Activated CD4-positive, alpha-beta memory T cell treated with anti-CD3 and anti-CD28 coated beads, Interleukin-2, amount 10 ng/mL, durations not matched to agents 7 days and 5 days (primary cell): ENCODE measurements around the gene SECISBP2. TPM values are rescaled to one million over a fixed set of nuclear protein-coding genes. Genes with fewer than 3 reads are reported as not detected.

Experiments
- CTCF ChIA-PET: fragments of 350-600 bp; sonication (Branson Sonifier 250); formaldehyde crosslinking; loops from one replicate; lab custom pipeline; 2021; ENCODE audit warnings: antibody characterized with exemption, inconsistent platforms; lab: Charles Lee
- POLR2A ChIA-PET: fragments of 350-600 bp; sonication (Branson Sonifier 250); formaldehyde crosslinking; loops from one replicate; lab custom pipeline; 2021; ENCODE audit warnings: antibody characterized with exemption; lab: Charles Lee
- DNase-seq: peaks from one replicate; pipeline ENCODE4 v3.0.0-alpha.2; 2020
- H3K27ac Mint-ChIP-seq: one replicate; pipeline ENCODE4 v1.8.0; 2021; ENCODE audit warnings: mild to moderate bottlenecking, mixed read lengths
- H3K27me3 Mint-ChIP-seq: one replicate; pipeline ENCODE4 v1.8.0; 2021; ENCODE audit warnings: mixed read lengths
- H3K36me3 Mint-ChIP-seq: one replicate; pipeline ENCODE4 v1.8.0; 2021; ENCODE audit warnings: low read depth, mixed read lengths
- H3K4me1 Mint-ChIP-seq: one replicate; pipeline ENCODE4 v1.8.0; 2021; ENCODE audit warnings: mixed read lengths
- H3K4me3 Mint-ChIP-seq: one replicate; pipeline ENCODE4 v1.8.0; 2021; ENCODE audit warnings: mild to moderate bottlenecking, mixed read lengths
- H3K9me3 Mint-ChIP-seq: one replicate; pipeline ENCODE4 v1.8.0; 2021; ENCODE audit warnings: mixed read lengths
- total RNA-seq, 2 experiments: library from RNA; stranded (reverse); gene quantifications; one replicate each; pipeline ENCODE4 v1.2.3, GENCODE V29; 2021

The SECISBP2 gene
- total RNA-seq, 2 experiments from 2014 or later = 35.2 to 35.7 TPM

GRCh38 chr9:89372230-89372816, 54.0 kb downstream of the SECISBP2 start:
- CTCF ChIA-PET = no interaction called here
- peak; percentile 55 for DNase-seq
- peaks cover 48% of the 10 kb centered on the region for H3K4me1 Mint-ChIP-seq
- H3K36me3 Mint-ChIP-seq = peaks cover 22% of the 10 kb centered on the region
- peak overlapping the region; percentile 73 for H3K27ac Mint-ChIP-seq
- H3K9me3 Mint-ChIP-seq = no peaks in the 10 kb centered on the region
- no peaks in the 10 kb centered on the region for H3K27me3 Mint-ChIP-seq
- H3K4me3 Mint-ChIP-seq = no peak overlapping the region
- POLR2A ChIA-PET = interaction anchor here (1.0 to 1.1 kb wide), 2 partner anchors 23 to 25 kb away, joined by 3 read pairs; no protein-coding TSS in a partner anchor

- POLR2A ChIA-PET = interaction anchor here (1.0 to 1.6 kb wide), 4 partner anchors 18 to 176 kb away, joined by 3 read pairs; no protein-coding TSS in a partner anchor
- DNase-seq = no peak
- H3K36me3 Mint-ChIP-seq = peaks cover 28% of the 10 kb centered on the region
- no peaks in the 10 kb centered on the region for H3K9me3 Mint-ChIP-seq
- H3K4me3 Mint-ChIP-seq = no peak overlapping the region
- CTCF ChIA-PET = interaction anchor here (0.7 kb wide), 1 partner anchor 54 kb away, joined by 3 read pairs; the partner anchor contains the start of gene SECISBP2
- peaks cover 53% of the 10 kb centered on the region for H3K4me1 Mint-ChIP-seq
- no peaks in the 10 kb centered on the region for H3K27me3 Mint-ChIP-seq
- peak overlapping the region; percentile 73 for H3K27ac Mint-ChIP-seq
Measured at GRCh38 chr9:89372979-89373378, 54.7 kb downstream of the SECISBP2 start.

- no peak overlapping the region for H3K4me3 Mint-ChIP-seq
- peaks cover 40% of the 10 kb centered on the region for H3K36me3 Mint-ChIP-seq
- CTCF ChIA-PET = no interaction called here
- peaks cover 57% of the 10 kb centered on the region for H3K4me1 Mint-ChIP-seq
- H3K9me3 Mint-ChIP-seq = no peaks in the 10 kb centered on the region
- H3K27me3 Mint-ChIP-seq = no peaks in the 10 kb centered on the region
- no peak for DNase-seq
- POLR2A ChIA-PET = interaction anchor here (1.6 kb wide), 2 partner anchors 17 to 62 kb away, joined by 3 to 5 read pairs; no protein-coding TSS in a partner anchor
- H3K27ac Mint-ChIP-seq = peak overlapping the region; percentile 62
Measured at GRCh38 chr9:89374176-89374575, 55.9 kb downstream of the SECISBP2 start.

GRCh38 chr9:89375191-89375760, 57.0 kb downstream of the SECISBP2 start:
- Mint-ChIP-seq H3K27ac (peak overlapping the region; percentile 82), H3K4me1 (peaks cover 62% of the 10 kb centered on the region), H3K9me3 (no peaks in the 10 kb centered on the region), H3K27me3 (no peaks in the 10 kb centered on the region), H3K4me3 (no peak overlapping the region), H3K36me3 (peaks cover 49% of the 10 kb centered on the region)
- ChIA-PET CTCF (interaction anchor here (1.8 kb wide), 1 partner anchor 173 kb away, joined by 9 read pairs; no protein-coding TSS in a partner anchor), POLR2A (interaction anchor here (0.8 to 1.6 kb wide), 5 partner anchors 13 to 148 kb away, joined by 3 to 5 read pairs (median 4); no protein-coding TSS in a partner anchor)
- peak; percentile 63 for DNase-seq

- Mint-ChIP-seq H3K27ac (peak overlapping the region; percentile 82), H3K4me3 (no peak overlapping the region), H3K36me3 (peaks cover 56% of the 10 kb centered on the region), H3K9me3 (no peaks in the 10 kb centered on the region), H3K27me3 (no peaks in the 10 kb centered on the region), H3K4me1 (peaks cover 67% of the 10 kb centered on the region)
- ChIA-PET CTCF (interaction anchor here (0.9 to 1.8 kb wide), 2 partner anchors 53 to 172 kb away, joined by 4 to 9 read pairs; no protein-coding TSS in a partner anchor), POLR2A (interaction anchor here (0.8 kb wide), 1 partner anchor 161 kb away, joined by 3 read pairs; no protein-coding TSS in a partner anchor)
- DNase-seq = no peak
Measured at GRCh38 chr9:89376286-89376685, 58.0 kb downstream of the SECISBP2 start.

GRCh38 chr9:89376741-89377351, 58.5 kb downstream of the SECISBP2 start:
- DNase-seq = no peak
- CTCF ChIA-PET = interaction anchor here (0.9 kb wide), 1 partner anchor 52 kb away, joined by 4 read pairs; no protein-coding TSS in a partner anchor
- Mint-ChIP-seq H3K4me1 (peaks cover 72% of the 10 kb centered on the region), H3K27ac (peak overlapping the region; percentile 34), H3K9me3 (no peaks in the 10 kb centered on the region), H3K27me3 (no peaks in the 10 kb centered on the region), H3K36me3 (peaks cover 62% of the 10 kb centered on the region), H3K4me3 (no peak overlapping the region)
- POLR2A ChIA-PET = interaction anchor here (0.8 to 0.9 kb wide), 2 partner anchors 25 to 160 kb away, joined by 3 read pairs; no protein-coding TSS in a partner anchor

- peaks cover 74% of the 10 kb centered on the region for H3K4me1 Mint-ChIP-seq
- H3K27me3 Mint-ChIP-seq = no peaks in the 10 kb centered on the region
- H3K9me3 Mint-ChIP-seq = no peaks in the 10 kb centered on the region
- DNase-seq = no peak
- H3K27ac Mint-ChIP-seq = no peak overlapping the region
- H3K4me3 Mint-ChIP-seq = no peak overlapping the region
- POLR2A ChIA-PET = interaction anchor here (0.9 kb wide), 1 partner anchor 24 kb away, joined by 3 read pairs; no protein-coding TSS in a partner anchor
- CTCF ChIA-PET = no interaction called here
- peaks cover 64% of the 10 kb centered on the region for H3K36me3 Mint-ChIP-seq
Measured at GRCh38 chr9:89377411-89377810, 59.1 kb downstream of the SECISBP2 start.

- CTCF ChIA-PET = no interaction called here
- no peaks in the 10 kb centered on the region for H3K27me3 Mint-ChIP-seq
- H3K27ac Mint-ChIP-seq = peak overlapping the region; percentile 52
- no peaks in the 10 kb centered on the region for H3K9me3 Mint-ChIP-seq
- H3K4me1 Mint-ChIP-seq = peaks cover 70% of the 10 kb centered on the region
- no peak for DNase-seq
- no peak overlapping the region for H3K4me3 Mint-ChIP-seq
- peaks cover 67% of the 10 kb centered on the region for H3K36me3 Mint-ChIP-seq
- POLR2A ChIA-PET = interaction anchor here (1.6 kb wide), 1 partner anchor 10 kb away, joined by 5 read pairs; no protein-coding TSS in a partner anchor
Measured at GRCh38 chr9:89378541-89378940, 60.2 kb downstream of the SECISBP2 start.

- ChIA-PET POLR2A (interaction anchor here (1.2 to 1.6 kb wide), 2 partner anchors 10 to 20 kb away, joined by 3 to 5 read pairs; no protein-coding TSS in a partner anchor), CTCF (interaction anchor here (1.3 to 2.7 kb wide), 2 partner anchors 14 to 170 kb away, joined by 3 to 11 read pairs; no protein-coding TSS in a partner anchor)
- Mint-ChIP-seq H3K27ac (peak overlapping the region; percentile 52), H3K27me3 (no peaks in the 10 kb centered on the region), H3K4me3 (no peak overlapping the region), H3K9me3 (no peaks in the 10 kb centered on the region), H3K4me1 (peaks cover 70% of the 10 kb centered on the region), H3K36me3 (peaks cover 71% of the 10 kb centered on the region)
- DNase-seq = no peak
Measured at GRCh38 chr9:89379031-89379430, 60.7 kb downstream of the SECISBP2 start.

- Mint-ChIP-seq H3K9me3 (no peaks in the 10 kb centered on the region), H3K4me3 (no peak overlapping the region), H3K27me3 (no peaks in the 10 kb centered on the region), H3K36me3 (peaks cover 76% of the 10 kb centered on the region), H3K4me1 (peaks cover 68% of the 10 kb centered on the region), H3K27ac (peak overlapping the region; percentile 29)
- no peak for DNase-seq
- ChIA-PET CTCF (interaction anchor here (1.3 to 2.7 kb wide), 2 partner anchors 14 to 169 kb away, joined by 3 to 11 read pairs; no protein-coding TSS in a partner anchor), POLR2A (interaction anchor here (1.2 to 1.6 kb wide), 3 partner anchors 11 to 24 kb away, joined by 3 to 5 read pairs (median 4); no protein-coding TSS in a partner anchor)
Measured at GRCh38 chr9:89379508-89380115, 61.3 kb downstream of the SECISBP2 start.

- ChIA-PET CTCF (interaction anchor here (2.7 kb wide), 1 partner anchor 168 kb away, joined by 11 read pairs; no protein-coding TSS in a partner anchor), POLR2A (interaction anchor here (1.2 kb wide), 2 partner anchors 18 to 23 kb away, joined by 3 to 4 read pairs; no protein-coding TSS in a partner anchor)
- Mint-ChIP-seq H3K27me3 (no peaks in the 10 kb centered on the region), H3K9me3 (no peaks in the 10 kb centered on the region), H3K36me3 (peaks cover 80% of the 10 kb centered on the region), H3K4me3 (no peak overlapping the region), H3K27ac (peak overlapping the region; percentile 31), H3K4me1 (peaks cover 64% of the 10 kb centered on the region)
- no peak for DNase-seq
Measured at GRCh38 chr9:89380437-89381307, 62.4 kb downstream of the SECISBP2 start.
